Ecto neural progenitor cell (in vitro differentiated cells): ENCODE results near the gene CCDC141.

Experiments
- DNase-seq: peaks from one replicate; pipeline ENCODE4 v3.0.0-alpha.2; 2018; ENCODE audit warnings: low spot score

CCDC141 gene

DNA sequence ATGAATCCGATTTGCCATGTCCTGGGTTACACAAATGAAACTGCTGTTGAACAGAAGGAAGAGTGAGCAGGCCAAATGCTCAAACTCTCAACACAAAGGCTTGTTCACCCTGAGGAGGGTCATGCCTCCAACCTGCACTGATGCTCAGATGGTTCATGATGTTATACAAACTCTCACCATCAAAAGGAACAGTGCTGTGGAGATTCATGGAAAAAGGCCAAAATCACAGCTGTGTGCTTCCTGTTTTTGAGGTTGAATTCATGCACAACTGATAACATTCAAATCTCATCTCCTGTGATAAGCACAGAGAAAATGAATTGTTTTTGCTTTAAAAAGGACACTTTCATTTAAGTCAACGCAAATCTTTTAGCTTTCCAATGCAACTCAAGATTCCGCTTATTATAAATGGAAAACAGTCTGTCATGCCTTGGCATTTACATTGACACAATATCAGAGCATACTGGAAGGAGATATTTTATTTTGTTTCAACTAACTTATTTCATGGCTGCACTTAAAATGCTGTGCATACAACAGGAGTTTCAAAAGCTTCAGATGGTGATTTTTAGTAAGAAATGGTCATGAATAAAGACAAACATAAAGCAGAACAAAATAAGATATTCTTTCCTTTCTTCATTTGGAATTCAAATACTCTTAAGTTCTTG, 220.5 kb downstream of the CCDC141 start:
- DNase-seq = no peak

- no peak for DNase-seq
These were observed 221.5 kb downstream of the CCDC141 start for GRCh38 chr2:178828486-178828881.

DNA sequence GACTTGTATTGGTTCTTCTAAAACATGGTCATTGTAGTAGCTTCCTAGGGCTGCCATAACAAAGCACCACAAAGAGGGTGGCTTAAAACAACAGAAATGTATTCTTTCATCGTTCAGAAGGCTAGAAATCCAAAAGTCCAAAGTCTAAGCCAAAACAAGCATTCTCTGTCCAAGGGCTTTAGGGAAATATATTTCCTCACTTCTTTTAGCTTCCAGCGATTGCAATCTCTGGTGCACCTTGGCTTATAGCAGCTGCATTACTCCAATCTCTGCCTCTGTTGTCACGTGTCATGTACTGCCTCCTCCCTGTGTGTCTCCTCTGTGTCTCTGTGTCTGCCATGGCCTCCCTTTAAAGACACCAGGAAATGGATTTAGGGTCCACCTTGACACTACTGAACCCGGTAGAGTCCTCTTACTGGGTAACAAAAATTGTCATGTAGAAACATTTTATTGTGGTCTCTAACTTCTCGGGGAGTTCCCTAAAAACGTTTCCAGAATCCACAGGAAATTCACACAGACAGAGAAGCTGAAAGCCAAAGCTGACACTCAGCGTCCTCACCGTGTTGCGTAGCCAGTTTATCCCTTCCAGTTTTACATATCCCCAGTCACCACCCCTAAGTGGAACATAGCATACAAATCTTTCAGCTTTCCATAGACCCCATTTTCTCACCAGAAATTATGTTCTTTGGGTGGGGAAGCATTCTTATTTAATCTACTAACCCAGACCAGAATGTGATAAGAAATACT, 222.0 kb downstream of the CCDC141 start:
- DNase-seq = no peak

GRCh38 chr2:178827111-178827510, 222.8 kb downstream of the CCDC141 start:
- no peak for DNase-seq

GRCh38 chr2:178825183-178825582, 224.8 kb downstream of the CCDC141 start:
- no peak for DNase-seq

DNA sequence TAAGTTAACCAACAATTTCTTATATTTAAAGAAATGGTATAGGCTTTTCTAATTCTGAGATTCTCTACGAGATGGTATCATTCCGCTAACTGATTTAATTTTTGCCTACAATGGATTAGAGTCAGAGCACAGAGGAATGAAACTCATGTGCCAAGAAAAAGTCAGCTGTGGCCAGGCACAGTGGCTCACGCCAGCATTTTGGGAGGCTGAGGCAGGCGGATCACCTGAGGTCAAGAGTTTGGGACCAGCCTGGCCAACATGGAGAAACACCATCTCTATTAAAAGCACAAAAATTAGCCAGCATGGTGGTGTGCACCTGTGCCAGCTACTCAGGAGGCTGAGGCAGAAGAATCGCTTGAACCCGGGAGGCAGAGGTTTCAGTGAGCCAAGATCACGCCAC, 225.8 kb downstream of the CCDC141 start:
- no peak for DNase-seq

- DNase-seq = no peak
These were observed 229.9 kb downstream of the CCDC141 start for GRCh38 chr2:178819992-178820391.

DNA sequence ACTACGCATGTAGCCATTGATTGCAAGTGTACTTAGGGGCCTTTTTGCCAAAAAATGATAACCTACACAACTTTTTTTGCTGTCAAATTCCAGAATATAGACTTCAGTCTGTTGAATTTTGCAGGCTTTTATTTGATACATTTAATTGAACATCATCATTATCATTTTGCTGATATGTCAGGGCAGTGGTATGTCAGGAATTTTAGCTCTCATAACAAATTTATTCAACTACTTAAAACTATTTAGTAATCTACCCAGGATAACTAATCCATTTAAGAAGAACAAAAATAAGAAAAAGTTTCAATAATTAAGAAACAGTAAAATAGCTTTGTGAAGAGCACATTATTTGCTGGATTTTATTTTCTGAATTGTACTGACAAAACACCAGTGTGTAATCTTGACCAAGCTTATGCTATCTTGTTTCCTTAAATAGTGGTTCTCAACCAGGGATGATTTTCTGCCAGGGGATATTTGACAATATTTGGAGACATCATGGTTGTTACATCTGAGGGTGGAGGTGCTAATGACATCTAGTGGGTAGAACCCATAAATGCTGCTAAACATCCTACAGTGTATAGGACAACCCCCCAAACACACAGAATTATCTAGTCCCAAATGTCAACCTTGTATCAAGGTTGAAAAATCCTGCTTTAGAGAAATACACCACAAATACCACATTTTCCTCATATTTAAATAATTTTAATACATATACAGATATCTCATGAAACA, 230.6 kb downstream of the CCDC141 start:
- no peak for DNase-seq

DNA sequence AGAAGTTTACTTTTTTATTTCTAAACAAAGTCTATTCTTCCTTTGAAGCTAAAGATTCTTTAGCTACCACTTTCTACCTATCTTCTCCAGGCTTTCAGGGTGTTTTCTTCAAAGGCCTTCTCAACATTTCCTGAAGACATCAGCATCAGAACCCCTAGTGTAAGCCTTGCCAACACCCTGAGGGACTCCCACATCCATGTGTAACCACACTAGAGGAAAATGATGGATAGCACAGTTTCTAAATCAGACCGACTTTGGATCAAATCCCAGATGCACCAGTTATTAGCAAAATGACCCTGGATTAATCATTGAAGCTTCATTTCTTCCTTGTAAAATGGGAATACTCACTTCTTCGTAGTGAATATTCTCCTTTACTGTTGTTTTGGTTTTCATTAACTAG, 238.0 kb downstream of the CCDC141 start:
- DNase-seq = no peak

DNA sequence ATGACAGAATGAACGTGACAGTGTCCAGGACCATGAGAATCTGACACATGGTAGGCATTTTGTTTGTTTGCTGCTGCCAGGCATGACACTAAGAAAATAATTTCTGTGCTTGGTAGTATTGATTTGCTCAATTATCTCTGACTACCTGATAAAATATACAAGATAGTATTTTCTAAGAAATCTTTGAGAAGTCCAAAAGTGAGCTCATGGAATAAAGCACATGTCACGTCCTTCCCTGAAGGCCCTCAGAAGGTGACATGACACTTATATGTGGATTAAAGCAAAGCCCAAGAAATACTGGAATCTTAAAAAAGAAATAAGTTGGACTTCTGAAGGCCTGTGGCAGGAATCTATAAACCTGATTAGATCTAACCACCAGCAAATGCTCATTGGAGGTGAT, 238.9 kb downstream of the CCDC141 start:
- no peak for DNase-seq

DNA sequence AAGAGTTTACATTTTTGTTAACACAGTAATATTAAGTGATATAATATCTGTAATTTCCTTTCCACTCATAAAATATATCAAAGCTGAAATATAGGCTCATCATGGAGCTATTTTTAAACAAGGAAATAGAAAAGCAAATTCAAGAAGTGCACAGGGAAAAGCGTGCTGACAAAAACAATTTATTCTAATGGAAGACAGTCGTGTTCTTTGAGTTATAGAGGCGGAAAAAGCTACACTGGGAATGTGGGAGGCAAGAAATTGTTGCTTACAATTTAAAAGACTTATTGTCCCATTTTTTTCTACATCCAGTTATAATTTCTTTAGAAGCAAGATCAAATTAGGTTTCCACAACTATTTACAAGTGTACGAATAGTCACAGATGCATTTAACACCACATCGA, 239.5 kb downstream of the CCDC141 start:
- no peak for DNase-seq

- DNase-seq = no peak
These were observed 242.5 kb downstream of the CCDC141 start, which contains the start of gene TTN for GRCh38 chr2:178807227-178808008. TTN (minus strand) TSS chr2:178807423; CDS start chr2:178804642, 2,781 bp downstream.

GRCh38 chr2:178806543-178806942, 243.4 kb downstream of the CCDC141 start:
- DNase-seq = no peak

DNA sequence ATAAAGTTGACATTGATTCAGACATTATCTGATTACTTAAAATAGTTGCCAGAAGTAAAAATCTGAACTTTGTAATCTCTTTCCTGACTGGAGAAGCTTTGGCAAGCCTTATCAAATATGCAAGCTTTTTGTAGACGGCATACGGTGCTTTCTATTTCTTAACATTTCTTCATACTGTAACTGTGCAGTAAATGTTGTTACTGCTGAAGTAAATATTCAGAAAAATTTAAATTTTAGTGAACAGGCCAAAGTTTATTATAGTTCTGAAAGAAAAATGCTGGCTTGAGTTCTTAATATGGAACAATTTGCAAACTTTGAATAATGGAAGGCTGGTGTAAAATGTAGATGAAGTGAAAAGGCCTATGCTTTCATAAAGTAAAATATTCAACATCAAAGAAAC, 244.5 kb downstream of the CCDC141 start:
- DNase-seq = no peak

DNA sequence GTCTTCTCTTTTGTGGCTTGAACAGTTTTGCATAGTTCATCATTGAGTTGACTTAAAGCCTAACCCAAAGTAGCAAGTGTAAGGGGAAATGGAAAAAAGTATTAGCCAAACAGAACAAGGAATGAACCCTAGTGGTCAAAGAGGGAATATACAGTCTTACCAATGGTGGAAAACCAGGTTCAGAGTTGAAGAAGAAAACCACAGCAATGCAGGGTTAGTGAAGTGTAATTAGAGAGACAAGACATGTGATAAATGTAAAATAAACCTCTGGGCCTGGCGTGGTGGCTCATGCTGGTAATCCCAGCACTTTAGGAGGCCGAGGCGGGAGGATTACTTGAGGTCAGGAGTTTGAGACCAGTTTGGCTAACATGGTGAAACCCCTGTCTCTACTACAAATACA, 245.1 kb downstream of the CCDC141 start:
- no peak for DNase-seq

DNA sequence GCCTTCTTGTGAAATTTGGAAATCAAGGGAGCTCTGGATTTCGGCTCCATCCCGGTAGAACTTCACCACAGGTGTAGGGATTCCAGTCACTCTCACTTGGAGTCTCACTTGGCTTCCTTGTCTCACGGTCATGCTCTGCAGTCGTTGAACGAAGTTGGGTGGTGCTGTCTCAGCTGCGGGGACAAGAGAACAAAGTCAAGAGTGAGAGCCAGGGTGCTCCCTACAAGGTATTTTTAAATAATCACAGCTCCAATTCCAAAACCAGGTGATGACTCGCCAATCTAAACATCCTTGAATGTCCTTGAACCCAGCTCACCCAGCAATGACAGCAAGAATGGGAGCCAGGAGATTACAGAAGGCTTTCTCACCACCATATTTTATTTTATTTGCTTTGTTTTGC, 249.4 kb downstream of the CCDC141 start:
- no peak for DNase-seq

- no peak for DNase-seq
These were observed 250.6 kb downstream of the CCDC141 start for GRCh38 chr2:178799305-178799704.

- DNase-seq = no peak
These were observed 253.8 kb downstream of the CCDC141 start for GRCh38 chr2:178796079-178796677.

DNA sequence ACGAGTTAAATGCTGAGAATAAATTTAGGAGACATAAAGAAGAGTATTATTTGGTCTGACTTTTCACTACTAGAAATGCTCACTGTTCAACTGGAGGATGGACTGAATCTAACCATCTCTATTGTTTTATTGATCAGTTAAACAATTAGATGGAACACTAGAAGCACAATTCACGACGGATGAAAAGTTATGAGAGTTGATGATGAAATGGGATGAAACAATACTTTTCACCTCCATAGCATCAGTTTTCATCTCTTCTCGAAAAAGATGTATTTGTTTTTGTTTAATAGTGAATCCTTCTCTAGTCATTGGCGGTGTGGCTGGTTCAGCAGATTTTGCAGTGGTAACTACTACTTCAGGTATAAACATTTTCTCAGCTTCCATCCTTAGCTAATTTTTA, 262.0 kb downstream of the CCDC141 start:
- DNase-seq = no peak

GRCh38 chr2:178787155-178787554, 262.8 kb downstream of the CCDC141 start:
- DNase-seq = no peak

DNA sequence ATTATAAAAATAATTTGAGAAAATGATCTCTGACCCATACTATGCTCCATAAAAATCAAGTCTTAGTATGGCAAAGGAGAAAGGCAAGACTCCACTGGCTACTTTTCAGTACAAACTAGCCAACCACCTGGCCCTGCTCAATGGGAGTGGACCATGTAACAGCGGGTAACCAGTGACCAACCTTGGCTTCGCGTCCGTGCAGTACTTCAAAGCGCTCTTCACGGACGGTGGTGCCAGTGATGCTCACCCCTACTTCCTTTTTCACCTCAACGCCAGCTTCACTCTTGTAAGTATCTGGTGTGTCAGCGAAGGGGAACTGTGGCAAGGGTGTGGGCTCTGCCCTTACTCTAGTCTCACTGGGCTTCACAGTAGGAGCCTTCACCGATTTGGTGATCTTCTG, 266.0 kb downstream of the CCDC141 start:
- no peak for DNase-seq

DNA sequence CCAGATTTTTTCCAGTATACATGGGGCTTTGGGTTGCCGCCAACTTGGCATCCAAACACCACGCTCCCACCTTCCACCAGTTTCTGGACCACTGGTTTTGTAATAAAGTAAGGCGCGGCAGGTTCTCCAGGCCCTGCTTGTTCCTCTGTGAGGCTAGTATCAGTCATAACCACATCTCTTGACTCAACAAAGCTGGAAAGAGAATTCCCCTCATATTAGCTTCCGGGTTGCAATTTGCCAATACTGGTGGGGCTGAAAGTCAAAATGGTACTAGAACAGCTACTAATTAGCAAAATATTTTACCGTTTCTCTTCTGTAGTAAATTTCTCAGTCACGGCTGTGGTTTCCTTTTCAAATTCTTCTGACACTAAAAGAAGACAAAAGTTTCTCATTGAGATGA, 267.7 kb downstream of the CCDC141 start:
- no peak for DNase-seq
